Activated T-helper 1 cell treated with anti-CD3 and anti-CD28 coated beads, Interleukin-12 subunit alpha, Interleukin-12 subunit beta, Interleukin-2, Interleukin-4 antibody, amounts not matched to agents 30 ng/mL and 10 ng/mL and 1 ng/mL, durations not matched to agents 14 hours and 24 hours and 36 hours (primary cell): ENCODE measurements around the gene CCDC181. TPM values are rescaled to one million over a fixed set of nuclear protein-coding genes. Genes with fewer than 3 reads are reported as not detected.

Experiments
- DNase-seq: peaks from one replicate; pipeline ENCODE4 v3.0.0; 2021; ENCODE audit warnings: low spot score
- H3K27ac Mint-ChIP-seq: one replicate; pipeline ENCODE4 v1.8.0; 2021; ENCODE audit warnings: mild to moderate bottlenecking, mixed read lengths
- H3K27me3 Mint-ChIP-seq: one replicate; pipeline ENCODE4 v1.8.0; 2022; ENCODE audit warnings: mild to moderate bottlenecking, moderate library complexity, mixed read lengths; ENCODE audit not compliant: insufficient read depth
- H3K36me3 Mint-ChIP-seq: one replicate; pipeline ENCODE4 v1.8.0; 2021; ENCODE audit warnings: low read depth, mixed read lengths
- H3K4me1 Mint-ChIP-seq: one replicate; pipeline ENCODE4 v1.8.0; 2021; ENCODE audit warnings: low read depth, mixed read lengths
- H3K4me3 Mint-ChIP-seq: one replicate; pipeline ENCODE4 v1.8.0; 2021; ENCODE audit warnings: mild to moderate bottlenecking, moderate library complexity, mixed read lengths
- H3K9me3 Mint-ChIP-seq: one replicate; pipeline ENCODE4 v1.8.0; 2021; ENCODE audit warnings: mixed read lengths
- intact Hi-C: fragments of 100-400 bp; cut with micrococcal nuclease; formaldehyde crosslinking; loops from one replicate; pipeline ENCODE4 v1.15.1; 2024
- total RNA-seq: library from RNA; stranded (reverse); gene quantifications from 2 replicates; pipeline ENCODE4 v1.2.3, GENCODE V29; 2022

The CCDC181 gene
- total RNA-seq, 1 donor from 2014 or later: not detected

GRCh38 chr1:169383449-169383848 is 43.8 kb downstream of the CCDC181 start:
- Mint-ChIP-seq H3K4me3 (no peak overlapping the region), H3K27ac (no peak overlapping the region)

GRCh38 chr1:169381162-169381561 is 46.1 kb downstream of the CCDC181 start:
- no peak overlapping the region for H3K4me3 Mint-ChIP-seq

More at GRCh38 chr1:169383449-169383848, 43.8 kb downstream of the CCDC181 start:
- peaks cover 40% of the 10 kb centered on the region for H3K36me3 Mint-ChIP-seq
- no peak for DNase-seq
- H3K9me3 Mint-ChIP-seq: no peaks in the 10 kb centered on the region
- H3K27me3 Mint-ChIP-seq: no peaks in the 10 kb centered on the region
- no peaks in the 10 kb centered on the region for H3K4me1 Mint-ChIP-seq
- intact Hi-C loops: no loop called here

GRCh38 chr1:169371404-169371803 is 55.9 kb downstream of the CCDC181 start:
- H3K27me3 Mint-ChIP-seq: no peaks in the 10 kb centered on the region
- peaks cover 39% of the 10 kb centered on the region for H3K4me1 Mint-ChIP-seq
- intact Hi-C loops: loop anchor here (1.0 kb wide), 1 partner anchor 520 kb away; no protein-coding TSS in a partner anchor
- peak overlapping the region; percentile 67 for H3K27ac Mint-ChIP-seq
- no peaks in the 10 kb centered on the region for H3K9me3 Mint-ChIP-seq
- H3K36me3 Mint-ChIP-seq: peaks cover 23% of the 10 kb centered on the region
- H3K4me3 Mint-ChIP-seq: peak overlapping the region; percentile 27
- no peak for DNase-seq

More at GRCh38 chr1:169381162-169381561, 46.1 kb downstream of the CCDC181 start:
- DNase-seq: no peak
- intact Hi-C loops: no loop called here
- Mint-ChIP-seq H3K9me3 (no peaks in the 10 kb centered on the region), H3K27me3 (no peaks in the 10 kb centered on the region), H3K4me1 (no peaks in the 10 kb centered on the region), H3K27ac (no peak overlapping the region), H3K36me3 (peaks cover 44% of the 10 kb centered on the region)

- Mint-ChIP-seq H3K27me3 (no peaks in the 10 kb centered on the region), H3K36me3 (peaks cover 22% of the 10 kb centered on the region), H3K4me1 (peaks cover 39% of the 10 kb centered on the region), H3K27ac (no peak overlapping the region), H3K9me3 (peaks cover 10% of the 10 kb centered on the region), H3K4me3 (no peak overlapping the region)
- intact Hi-C loops: loop anchor here (1.0 to 10.0 kb wide), 14 partner anchors 10 to 1131 kb away; partner anchors contain the start of genes CCDC181, KIFAP3 and SELL
- DNase-seq: peak; percentile 28
Measured at GRCh38 chr1:169368406-169368769, 58.9 kb downstream of the CCDC181 start.

- DNase-seq: peak; percentile 99
- Mint-ChIP-seq H3K27me3 (no peaks in the 10 kb centered on the region), H3K4me3 (no peak within 1 kb of the TSS), H3K27ac (peak within 1 kb of the TSS; percentile 36), H3K4me1 (peaks cover 35% of the 10 kb centered on the region), H3K9me3 (peaks cover 10% of the 10 kb centered on the region), H3K36me3 (peaks cover 16% of the 10 kb centered on the region)
- intact Hi-C loops: loop anchor here (1.0 to 10.0 kb wide), 20 partner anchors 10 to 1432 kb away; partner anchors contain the start of genes ATP1B1, CCDC181, DCAF6 and KIFAP3
Measured at GRCh38 chr1:169367686-169368405, 59.4 kb downstream of the CCDC181 start, which contains the start of the genes BLZF1 and NME7. Gene BLZF1 (plus strand): TSS chr1:169368195. CDS start chr1:169369523, 1,328 bp downstream. Gene NME7 (minus strand): TSS chr1:169367797. CDS start chr1:169367710, 87 bp downstream.

GRCh38 chr1:169367096-169367685 is 60.1 kb downstream of the CCDC181 start:
- no peak overlapping the region for H3K27ac Mint-ChIP-seq
- peaks cover 19% of the 10 kb centered on the region for H3K36me3 Mint-ChIP-seq
- peaks cover 10% of the 10 kb centered on the region for H3K9me3 Mint-ChIP-seq
- no peak overlapping the region for H3K4me3 Mint-ChIP-seq
- no peaks in the 10 kb centered on the region for H3K27me3 Mint-ChIP-seq
- intact Hi-C loops: loop anchor here (1.0 to 10.0 kb wide), 15 partner anchors 23 to 1431 kb away; partner anchors contain the start of genes ATP1B1, DCAF6, KIFAP3 and METTL18
- DNase-seq: no peak
- H3K4me1 Mint-ChIP-seq: peaks cover 39% of the 10 kb centered on the region

GRCh38 chr1:169364948-169365347 is 62.3 kb downstream of the CCDC181 start:
- no peak for DNase-seq
- Mint-ChIP-seq H3K27me3 (peaks cover 4% of the 10 kb centered on the region), H3K4me1 (peaks cover 18% of the 10 kb centered on the region), H3K27ac (peak overlapping the region; percentile 32), H3K4me3 (peak overlapping the region; percentile 31), H3K9me3 (peaks cover 10% of the 10 kb centered on the region), H3K36me3 (peaks cover 11% of the 10 kb centered on the region)
- intact Hi-C loops: loop anchor here (5.0 to 10.0 kb wide), 9 partner anchors 273 to 1128 kb away; partner anchors contain the start of genes KIFAP3 and SELL

- peak; percentile 26 for DNase-seq
- Mint-ChIP-seq H3K36me3 (peaks cover 9% of the 10 kb centered on the region), H3K9me3 (peaks cover 10% of the 10 kb centered on the region), H3K27ac (peak overlapping the region; percentile 75), H3K4me3 (peak overlapping the region; percentile 56), H3K4me1 (peaks cover 7% of the 10 kb centered on the region), H3K27me3 (peaks cover 4% of the 10 kb centered on the region)
- intact Hi-C loops: loop anchor here (1.0 to 10.0 kb wide), 6 partner anchors 27 to 1184 kb away; no protein-coding TSS in a partner anchor
Measured at GRCh38 chr1:169363046-169363730, 64.1 kb downstream of the CCDC181 start.

GRCh38 chr1:169361281-169361680 is 66.0 kb downstream of the CCDC181 start:
- Mint-ChIP-seq H3K4me1 (peaks cover 7% of the 10 kb centered on the region), H3K27me3 (peaks cover 4% of the 10 kb centered on the region), H3K4me3 (no peak overlapping the region), H3K9me3 (peaks cover 10% of the 10 kb centered on the region), H3K27ac (no peak overlapping the region), H3K36me3 (peaks cover 9% of the 10 kb centered on the region)
- no peak for DNase-seq
- intact Hi-C loops: loop anchor here (10.0 kb wide), 2 partner anchors 896 to 956 kb away; no protein-coding TSS in a partner anchor

GRCh38 chr1:169360415-169360814 is 66.9 kb downstream of the CCDC181 start:
- intact Hi-C loops: loop anchor here (10.0 kb wide), 2 partner anchors 896 to 956 kb away; no protein-coding TSS in a partner anchor
- Mint-ChIP-seq H3K4me1 (peaks cover 7% of the 10 kb centered on the region), H3K27ac (no peak overlapping the region), H3K4me3 (no peak overlapping the region), H3K27me3 (peaks cover 4% of the 10 kb centered on the region), H3K9me3 (peaks cover 10% of the 10 kb centered on the region), H3K36me3 (peaks cover 10% of the 10 kb centered on the region)
- DNase-seq: no peak

- no peak overlapping the region for H3K27ac Mint-ChIP-seq
- peaks cover 5% of the 10 kb centered on the region for H3K36me3 Mint-ChIP-seq
- H3K4me1 Mint-ChIP-seq: peaks cover 17% of the 10 kb centered on the region
- peaks cover 2% of the 10 kb centered on the region for H3K27me3 Mint-ChIP-seq
- no peak overlapping the region for H3K4me3 Mint-ChIP-seq
- no peak for DNase-seq
- no peaks in the 10 kb centered on the region for H3K9me3 Mint-ChIP-seq
- intact Hi-C loops: loop anchor here (1.0 to 10.0 kb wide), 6 partner anchors 241 to 1006 kb away; partner anchors contain the start of gene ATP1B1
Measured at GRCh38 chr1:169348383-169349036, 78.8 kb downstream of the CCDC181 start.
